ENCODE results near the gene SARS1.

DNA sequence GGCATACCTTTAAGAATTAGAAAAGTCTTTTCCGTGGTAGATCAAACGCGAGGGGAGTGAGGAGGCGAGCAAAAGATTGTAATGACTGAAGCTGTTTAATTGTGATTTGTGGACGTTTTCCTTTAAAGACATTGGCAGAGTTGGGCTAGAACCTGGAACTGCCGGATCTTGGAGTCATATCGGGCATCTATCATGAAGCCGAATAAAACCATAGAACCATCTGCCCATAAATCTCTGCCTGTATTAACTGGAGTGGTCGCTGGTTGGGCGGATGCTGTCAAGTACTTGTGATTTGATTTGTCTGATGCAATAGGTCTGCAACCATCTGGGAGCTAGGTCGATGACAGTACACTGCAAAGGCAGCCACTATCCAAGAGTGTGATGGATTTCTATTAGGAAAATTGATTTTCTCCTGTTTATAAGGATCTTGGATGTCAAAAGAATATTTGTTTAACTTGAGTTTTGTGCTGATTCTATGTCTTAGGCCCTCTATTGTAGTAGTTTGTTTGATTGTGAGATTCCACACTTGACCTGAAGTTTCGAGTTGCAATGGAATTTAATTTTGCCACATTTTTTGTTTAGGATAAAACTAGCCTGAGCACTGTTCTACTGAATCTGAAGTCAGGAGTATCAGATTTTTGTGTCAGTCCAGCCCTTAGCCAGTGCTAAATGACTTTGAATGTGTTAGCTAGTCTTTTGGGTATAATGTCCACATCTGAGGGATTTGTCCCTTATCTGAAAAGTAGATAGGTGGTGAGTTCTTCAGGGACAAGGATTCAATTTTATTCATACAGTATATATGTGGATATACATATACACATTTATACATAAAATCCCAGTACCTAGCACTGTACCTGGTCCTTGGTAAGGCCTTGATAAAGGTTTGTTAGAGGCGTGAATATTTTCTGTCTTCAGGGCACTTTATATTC lies 1.2 kb downstream of the SARS1 start:
- TF ChIP-seq, protein P1, sequence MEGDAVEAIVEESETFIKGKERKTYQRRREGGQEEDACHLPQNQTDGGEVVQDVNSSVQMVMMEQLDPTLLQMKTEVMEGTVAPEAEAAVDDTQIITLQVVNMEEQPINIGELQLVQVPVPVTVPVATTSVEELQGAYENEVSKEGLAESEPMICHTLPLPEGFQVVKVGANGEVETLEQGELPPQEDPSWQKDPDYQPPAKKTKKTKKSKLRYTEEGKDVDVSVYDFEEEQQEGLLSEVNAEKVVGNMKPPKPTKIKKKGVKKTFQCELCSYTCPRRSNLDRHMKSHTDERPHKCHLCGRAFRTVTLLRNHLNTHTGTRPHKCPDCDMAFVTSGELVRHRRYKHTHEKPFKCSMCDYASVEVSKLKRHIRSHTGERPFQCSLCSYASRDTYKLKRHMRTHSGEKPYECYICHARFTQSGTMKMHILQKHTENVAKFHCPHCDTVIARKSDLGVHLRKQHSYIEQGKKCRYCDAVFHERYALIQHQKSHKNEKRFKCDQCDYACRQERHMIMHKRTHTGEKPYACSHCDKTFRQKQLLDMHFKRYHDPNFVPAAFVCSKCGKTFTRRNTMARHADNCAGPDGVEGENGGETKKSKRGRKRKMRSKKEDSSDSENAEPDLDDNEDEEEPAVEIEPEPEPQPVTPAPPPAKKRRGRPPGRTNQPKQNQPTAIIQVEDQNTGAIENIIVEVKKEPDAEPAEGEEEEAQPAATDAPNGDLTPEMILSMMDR (IDR thresholded peaks at IDR 0.05) = no peak
- TF ChIP-seq POLR2AphosphoS5 (IDR thresholded peaks at IDR 0.05) (no peak), POLR2A (IDR thresholded peaks at IDR 0.05) (no peak)

All from prostate gland (tissue), 2 donors.